Kidney (tissue), 14 donors: ENCODE data around the gene IL32. TPM values are rescaled to one million over a fixed set of nuclear protein-coding genes. Genes with fewer than 3 reads are reported as not detected.
A peak's percentile ranks its signal among the peaks of the same experiment; 100 is the strongest.

Experiments used
- DNase-seq, 5 donors: peaks; one replicate each; pipeline ENCODE4 v3.0.0-alpha.2; 2013 to 2020
- FAIRE-seq: peaks from 2 replicates; lab custom pipeline; 2012; peaks lifted over from hg19 to GRCh38; lab: Jason Lieb, UNC
- H3K27ac ChIP-seq, 2 donors: one replicate each; pipeline ENCODE4 v1.7.0; 2013; ENCODE audit warnings: low read depth in 2 of 2, low read length in 2 of 2, inconsistent platforms in 1 of 2
- H3K27me3 ChIP-seq: one replicate; pipeline ENCODE4 v1.7.1; 2013; ENCODE audit warnings: low read length, inconsistent platforms; ENCODE audit not compliant: control insufficient read depth, insufficient read depth
- H3K36me3 ChIP-seq, 3 donors: one replicate each; pipeline versions ENCODE4 v1.7.0 to v1.7.1; 2013; ENCODE audit warnings: low read length in 3 of 3, control low read depth in 1 of 3, inconsistent platforms in 1 of 3; ENCODE audit not compliant: insufficient read depth in 3 of 3, control insufficient read depth in 2 of 3
- H3K4me1 ChIP-seq, 3 donors: one replicate each; pipeline versions ENCODE4 v1.7.0 to v1.7.1; 2013; ENCODE audit warnings: low read length in 3 of 3, inconsistent platforms in 1 of 3, low read depth in 1 of 3; ENCODE audit not compliant: control insufficient read depth in 2 of 3, insufficient read depth in 2 of 3
- H3K4me3 ChIP-seq, 3 donors: one replicate each; pipeline versions ENCODE4 v1.7.0 to v1.8.1; 2013; ENCODE audit warnings: low read length in 3 of 3, control low read depth in 1 of 3, inconsistent platforms in 1 of 3
- H3K9ac ChIP-seq, 3 donors: one replicate each; pipeline versions ENCODE4 v1.7.0 to v1.7.1; 2013; ENCODE audit warnings: low read length in 3 of 3, control low read depth in 1 of 3, inconsistent platforms in 1 of 3
- H3K9me3 ChIP-seq, 3 donors: one replicate each; pipeline versions ENCODE4 v1.7.0 to v1.7.1; 2013; ENCODE audit warnings: low read length in 3 of 3, control low read depth in 1 of 3, inconsistent platforms in 1 of 3; ENCODE audit not compliant: control insufficient read depth in 2 of 3, insufficient read depth in 1 of 3
- intact Hi-C: fragments of 100-400 bp; cut with DNase I; formaldehyde crosslinking; loops from one replicate; pipeline ENCODE4 v1.11.1; 2022
- polyA plus RNA-seq: library from polyadenylated mRNA; stranded (reverse); fragments of 350-450 nt; fragmentation: Illumina TruSeq; extraction: RNeasy Lipid Tissue Mini Kit (QIAGEN cat#74804); gene quantifications from one replicate; pipeline ENCODE4 v1.2.3, GENCODE V29; 2014; ENCODE audit warnings: low read depth, low replicate concordance; ENCODE audit not compliant: insufficient read depth
- total RNA-seq: library from RNA; stranded (reverse); fragmentation: NEBNext Ultra II Directional; extraction: Animal tissue kit (Norgen Biotek cat#: 25700); gene quantifications from one replicate; pipeline ENCODE4 v1.2.1, GENCODE V29; 2021
- TF ChIP-seq, protein P1 (sequence below): IDR thresholded peaks from 3 replicates; pipeline ENCODE4 v1.5.1; 2012; ENCODE audit warnings: mild to moderate bottlenecking, moderate library complexity, borderline replicate concordance; ENCODE audit not compliant: insufficient read depth; ENCODE audit errors: extremely low read depth
- donor health status: control.
- donor health status: control.
- donor health status: control.
- donor health status: control.
- donor health status: control.
- donor health status: DM: yes; HTN: yes; CAD: no.
- donor health status: Normal renal cell carcinoma (clear cell type).

The IL32 gene
- total and polyA plus RNA-seq, 2 donors from 2014 or later = 181 to 495 TPM

DNA sequence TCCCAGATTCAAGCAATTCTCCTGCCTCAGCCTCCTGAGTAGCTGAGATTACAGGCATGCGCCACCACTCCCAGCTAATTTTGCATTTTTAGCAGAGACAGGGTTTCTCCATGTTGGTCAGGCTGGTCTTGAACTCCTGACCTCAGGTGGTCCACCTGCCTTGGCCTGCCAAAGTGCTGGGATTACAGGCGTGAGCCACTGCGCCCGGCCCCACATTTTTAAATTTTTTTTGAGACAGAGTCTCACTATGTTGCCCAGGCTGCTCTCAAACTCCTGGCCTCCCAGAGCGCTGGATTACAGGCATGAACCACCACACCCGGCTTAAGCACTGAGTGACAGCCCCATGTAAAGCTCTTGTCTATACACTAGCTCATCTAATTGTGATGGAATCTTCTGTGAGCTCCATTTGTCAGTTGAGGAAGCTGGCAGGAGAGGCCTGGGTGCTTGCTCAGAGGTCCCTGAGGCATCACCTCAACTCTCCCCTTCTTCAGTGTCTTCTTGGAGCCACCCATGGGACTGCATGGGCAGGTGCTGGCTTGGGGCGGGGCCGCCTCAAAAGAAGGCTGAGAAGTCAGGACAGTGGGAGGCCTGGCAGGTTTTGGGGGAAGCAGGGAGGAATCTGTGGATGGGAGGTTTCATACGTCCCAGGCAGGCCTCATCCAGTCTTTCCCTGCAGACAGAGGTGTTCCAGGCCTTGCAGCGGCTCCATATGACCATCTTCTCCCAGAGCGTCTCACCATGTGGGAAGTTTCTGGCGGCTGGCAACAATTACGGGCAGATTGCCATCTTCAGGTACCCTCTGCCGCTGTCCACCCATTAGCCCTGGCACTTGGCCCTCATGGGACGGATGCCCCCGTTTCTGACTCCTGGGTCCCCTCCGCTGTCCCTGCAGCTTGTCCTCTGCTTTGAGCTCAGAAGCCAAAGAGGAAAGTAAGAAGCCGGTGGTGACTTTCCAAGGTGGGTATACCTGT is 40.1 kb upstream of the IL32 start:
- no peak for FAIRE-seq
- Histone ChIP-seq H3K4me1 (peaks cover 0 to 23% (median 18%) of the 10 kb centered on the region in 3 donors), H3K9me3 (no peaks in the 10 kb centered on the region), H3K4me3 (no peak overlapping the region), H3K36me3 (peaks cover 2 to 5% (median 3%) of the 10 kb centered on the region in 3 donors), H3K27me3 (peaks cover 14% of the 10 kb centered on the region), H3K27ac (no peak overlapping the region), H3K9ac (no peak overlapping the region)
- no peak for DNase-seq
- intact Hi-C loops = no loop called here
- TF ChIP-seq, protein P1, sequence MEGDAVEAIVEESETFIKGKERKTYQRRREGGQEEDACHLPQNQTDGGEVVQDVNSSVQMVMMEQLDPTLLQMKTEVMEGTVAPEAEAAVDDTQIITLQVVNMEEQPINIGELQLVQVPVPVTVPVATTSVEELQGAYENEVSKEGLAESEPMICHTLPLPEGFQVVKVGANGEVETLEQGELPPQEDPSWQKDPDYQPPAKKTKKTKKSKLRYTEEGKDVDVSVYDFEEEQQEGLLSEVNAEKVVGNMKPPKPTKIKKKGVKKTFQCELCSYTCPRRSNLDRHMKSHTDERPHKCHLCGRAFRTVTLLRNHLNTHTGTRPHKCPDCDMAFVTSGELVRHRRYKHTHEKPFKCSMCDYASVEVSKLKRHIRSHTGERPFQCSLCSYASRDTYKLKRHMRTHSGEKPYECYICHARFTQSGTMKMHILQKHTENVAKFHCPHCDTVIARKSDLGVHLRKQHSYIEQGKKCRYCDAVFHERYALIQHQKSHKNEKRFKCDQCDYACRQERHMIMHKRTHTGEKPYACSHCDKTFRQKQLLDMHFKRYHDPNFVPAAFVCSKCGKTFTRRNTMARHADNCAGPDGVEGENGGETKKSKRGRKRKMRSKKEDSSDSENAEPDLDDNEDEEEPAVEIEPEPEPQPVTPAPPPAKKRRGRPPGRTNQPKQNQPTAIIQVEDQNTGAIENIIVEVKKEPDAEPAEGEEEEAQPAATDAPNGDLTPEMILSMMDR = no peak

DNA sequence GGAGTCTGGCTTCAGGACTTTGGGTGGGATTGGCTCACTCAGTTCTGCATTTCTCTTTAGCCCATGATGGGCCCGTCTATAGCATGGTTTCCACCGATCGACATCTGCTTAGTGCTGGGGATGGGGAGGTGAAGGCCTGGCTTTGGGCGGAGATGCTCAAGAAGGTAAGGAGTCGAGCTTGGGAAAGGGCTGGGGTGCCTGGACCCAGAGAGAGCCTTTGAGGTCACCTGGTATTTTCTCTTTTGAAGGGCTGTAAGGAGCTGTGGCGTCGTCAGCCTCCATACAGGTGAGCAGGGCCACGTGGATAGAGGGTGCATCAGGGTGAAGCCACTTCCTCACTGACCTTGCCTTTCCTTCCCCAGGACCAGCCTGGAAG is 39.4 kb upstream of the IL32 start:
- Histone ChIP-seq H3K36me3 (peaks cover 2 to 5% (median 3%) of the 10 kb centered on the region in 3 donors), H3K27me3 (peaks cover 14% of the 10 kb centered on the region), H3K9ac (no peak overlapping the region), H3K9me3 (no peaks in the 10 kb centered on the region), H3K4me1 (peaks cover 0 to 18% (median 18%) of the 10 kb centered on the region in 3 donors), H3K27ac (no peak overlapping the region), H3K4me3 (no peak overlapping the region)
- no peak for DNase-seq
- FAIRE-seq = no peak
- TF ChIP-seq, protein P1 = no peak
- intact Hi-C loops = no loop called here

DNA sequence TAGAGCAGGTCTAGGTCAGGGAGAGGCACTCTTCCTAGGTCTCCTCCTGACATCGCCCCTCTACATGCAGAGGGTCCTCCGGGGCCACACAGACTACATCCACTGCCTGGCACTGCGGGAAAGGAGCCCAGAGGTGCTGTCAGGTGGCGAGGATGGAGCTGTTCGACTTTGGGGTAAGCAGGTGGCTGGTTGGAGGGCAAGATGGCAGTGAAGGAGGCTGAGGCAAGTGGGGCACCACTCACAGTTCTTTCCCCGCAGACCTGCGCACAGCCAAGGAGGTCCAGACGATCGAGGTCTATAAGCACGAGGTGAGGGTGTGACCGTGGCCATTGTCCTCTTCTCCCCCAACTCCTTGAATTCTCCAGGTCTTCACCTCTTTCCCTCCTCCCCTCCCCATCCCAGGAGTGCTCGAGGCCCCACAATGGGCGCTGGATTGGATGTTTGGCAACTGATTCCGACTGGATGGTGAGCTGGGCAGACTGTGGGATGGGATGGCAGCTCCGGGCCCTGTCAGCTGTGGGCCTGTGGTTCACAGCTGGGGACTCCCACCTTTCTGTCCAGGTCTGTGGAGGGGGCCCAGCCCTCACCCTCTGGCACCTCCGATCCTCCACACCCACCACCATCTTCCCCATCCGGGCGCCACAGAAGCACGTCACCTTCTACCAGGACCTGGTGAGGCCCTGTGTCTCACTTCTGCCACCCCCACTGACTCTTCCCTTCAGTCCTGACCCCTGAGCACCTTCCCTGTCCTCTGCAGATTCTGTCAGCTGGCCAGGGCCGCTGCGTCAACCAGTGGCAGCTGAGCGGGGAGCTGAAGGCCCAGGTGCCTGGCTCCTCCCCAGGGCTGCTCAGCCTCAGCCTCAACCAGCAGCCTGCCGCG is 38.6 kb upstream of the IL32 start:
- intact Hi-C loops = no loop called here
- Histone ChIP-seq H3K4me1 (peaks cover 0 to 14% (median 13%) of the 10 kb centered on the region in 3 donors), H3K4me3 (no peak overlapping the region), H3K36me3 (peaks cover 2 to 5% (median 3%) of the 10 kb centered on the region in 3 donors), H3K9me3 (no peaks in the 10 kb centered on the region), H3K27ac (no peak overlapping the region), H3K9ac (no peak overlapping the region), H3K27me3 (peaks cover 17% of the 10 kb centered on the region)
- TF ChIP-seq, protein P1 = no peak
- FAIRE-seq = no peak
- peak in 1 of 5 donors; percentile 79 for DNase-seq
